ENCODE results near the gene TNFRSF13B. TPM values are rescaled to one million over a fixed set of nuclear protein-coding genes. Genes with fewer than 3 reads are reported as not detected.

The TNFRSF13B gene
- not detected in 5 replicates for total RNA-seq (2022; extraction: Qiagen RNA extraction; ENCODE audit: low read depth)

DNA sequence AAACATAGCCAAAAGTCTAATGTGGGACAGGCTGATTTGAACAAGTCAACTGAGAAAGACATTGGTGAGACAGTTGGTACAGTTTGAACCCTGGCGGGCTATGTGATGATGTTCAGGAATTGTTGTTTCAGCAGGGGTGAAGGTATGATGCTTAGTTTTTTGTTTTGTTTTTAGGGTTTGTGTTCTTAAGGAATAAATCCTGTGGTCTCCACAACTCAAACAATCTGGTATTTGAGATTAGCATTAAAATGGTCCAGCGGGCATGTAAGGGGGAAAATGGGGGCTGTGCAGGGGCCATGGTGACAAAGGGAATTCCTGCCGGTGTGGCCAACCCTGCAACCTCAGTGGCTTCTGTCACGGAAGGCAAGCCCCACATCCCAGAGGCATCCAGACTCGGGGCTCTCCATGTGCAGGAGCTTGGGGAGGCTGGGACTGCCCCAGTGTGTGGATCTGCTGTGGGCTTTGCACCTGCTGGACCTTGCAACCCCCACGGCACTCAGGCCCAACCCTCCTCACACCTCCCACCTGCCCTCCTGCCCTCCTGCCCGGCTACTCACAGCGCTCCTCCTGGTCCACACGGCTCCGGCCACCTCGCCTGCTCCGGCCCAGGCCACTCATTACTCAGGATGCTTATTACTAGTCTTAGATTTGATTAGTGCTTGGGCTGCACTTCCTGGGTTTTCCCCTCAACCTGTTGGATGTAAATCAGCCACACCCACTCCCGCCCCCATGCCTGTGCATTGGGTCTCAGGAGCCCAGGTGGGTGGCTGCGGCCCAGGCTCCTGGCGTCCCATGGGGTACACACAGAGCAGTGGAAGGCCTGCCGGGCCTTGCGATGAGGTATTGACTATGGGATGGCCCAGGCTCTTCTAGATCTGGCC is at the start of gene TNFRSF13B:
TNFRSF13B (minus strand) TSS at position 661 of the 881 bp plus-strand sequence; CDS start at position 618, 43 bp downstream.

Other genes with a start within 250 kb of the TNFRSF13B start
- 273 to 433 TPM (median 369 TPM) in 5 replicates for gene MPRIP, start 70.3 kb upstream of the TNFRSF13B start, total RNA-seq (2022; extraction: Qiagen RNA extraction; ENCODE audit: low read depth)
- 6.0 to 7.2 TPM (median 6.5 TPM) in 5 replicates for gene PLD6, start 234.2 kb upstream of the TNFRSF13B start, total RNA-seq (2022; extraction: Qiagen RNA extraction; ENCODE audit: low read depth)